ENCODE results near the gene PDE12.
"Not testable (repeated sequence)": the region's sequence is repeated elsewhere in the genome, so short reads cannot be mapped to it uniquely, and the experiment has no call there.

Gene PDE12

DNA sequence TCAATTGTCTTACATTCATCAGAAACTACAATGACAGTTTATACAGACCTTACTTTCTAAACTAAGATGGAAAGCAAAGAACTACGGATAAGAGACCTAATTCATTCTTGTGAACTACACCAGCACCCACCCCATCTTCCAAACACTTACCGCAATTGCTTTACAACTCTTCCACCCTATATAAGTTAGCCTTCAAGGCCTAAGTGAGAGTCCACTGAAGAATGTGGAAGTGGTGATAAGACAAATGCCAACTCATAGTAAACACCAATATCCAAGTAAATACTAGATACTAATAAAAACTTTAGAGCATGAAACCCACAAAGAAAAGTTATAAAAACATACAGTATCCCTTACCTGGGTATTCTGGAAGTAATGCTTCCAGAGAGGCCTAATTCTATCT lies 27.5 kb downstream of the PDE12 start:
- no peak for DNase-seq (ENCODE audit: low spot score)

GRCh38 chr3:57586778-57587177 lies 30.7 kb downstream of the PDE12 start:
- no peak for DNase-seq (ENCODE audit: low spot score)

- DNase-seq (ENCODE audit: low spot score) = no peak
Observed at GRCh38 chr3:57587905-57588304, 31.8 kb downstream of the PDE12 start.

DNA sequence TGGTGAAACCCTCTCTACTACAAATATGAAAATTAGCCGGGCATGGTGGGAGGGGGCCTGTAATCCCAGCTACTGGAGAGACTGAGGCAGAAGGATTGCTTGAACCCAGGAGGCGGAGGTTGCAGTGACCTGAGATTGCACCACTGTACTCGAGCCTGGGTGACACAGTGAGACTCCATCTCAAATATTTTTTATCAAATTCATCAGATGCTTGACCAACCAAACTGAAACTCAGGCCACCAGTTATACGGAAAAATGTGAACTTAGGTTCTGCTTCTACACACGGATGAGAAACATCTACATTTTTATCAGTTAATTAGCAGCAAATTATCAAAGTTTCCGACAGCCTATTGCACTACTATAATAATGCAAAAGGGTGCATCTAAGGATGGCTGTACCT lies 36.2 kb downstream of the PDE12 start:
- DNase-seq (ENCODE audit: low spot score) = no peak

DNA sequence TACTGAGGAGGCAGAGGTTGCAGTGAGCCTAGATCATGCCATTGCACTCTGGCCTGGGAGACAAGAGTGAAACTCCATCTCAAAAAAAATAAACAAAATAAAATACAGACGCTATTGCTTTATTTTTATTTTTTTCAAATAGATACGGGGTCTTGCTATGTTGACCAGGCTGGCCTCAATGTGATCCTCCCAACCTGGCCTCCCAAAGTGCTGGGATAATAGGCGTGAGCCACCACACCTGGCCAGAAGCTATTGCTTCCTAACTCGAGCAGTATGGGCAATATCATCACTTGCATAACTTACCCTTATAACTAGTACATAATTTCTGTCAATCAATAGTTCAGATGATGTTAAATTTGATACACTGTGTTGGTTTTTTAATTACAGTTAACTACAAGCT lies 38.1 kb downstream of the PDE12 start:
- DNase-seq (ENCODE audit: low spot score) = no peak

DNA sequence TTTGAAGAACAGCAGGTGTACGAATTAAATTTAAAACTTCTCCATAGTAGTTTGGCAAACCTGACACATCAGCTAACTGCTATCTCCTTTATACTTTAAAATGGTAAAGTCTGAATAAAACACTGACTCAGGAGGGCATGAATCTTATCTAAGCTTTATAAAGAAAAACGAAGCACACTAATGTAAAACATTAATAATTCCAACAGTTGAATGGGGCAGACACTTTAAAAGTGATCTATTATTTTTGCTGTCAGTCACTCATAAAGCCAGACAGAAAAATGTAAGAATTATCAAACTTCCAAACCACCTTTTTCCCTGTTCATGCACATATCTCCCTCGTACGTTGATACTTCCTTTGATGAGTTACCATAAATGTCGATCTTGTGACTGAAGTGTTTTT lies 38.5 kb downstream of the PDE12 start:
- no peak for DNase-seq (ENCODE audit: low spot score)

- DNase-seq (ENCODE audit: low spot score) = peak; percentile 93
Observed at GRCh38 chr3:57596495-57597126, 40.5 kb downstream of the PDE12 start.

DNA sequence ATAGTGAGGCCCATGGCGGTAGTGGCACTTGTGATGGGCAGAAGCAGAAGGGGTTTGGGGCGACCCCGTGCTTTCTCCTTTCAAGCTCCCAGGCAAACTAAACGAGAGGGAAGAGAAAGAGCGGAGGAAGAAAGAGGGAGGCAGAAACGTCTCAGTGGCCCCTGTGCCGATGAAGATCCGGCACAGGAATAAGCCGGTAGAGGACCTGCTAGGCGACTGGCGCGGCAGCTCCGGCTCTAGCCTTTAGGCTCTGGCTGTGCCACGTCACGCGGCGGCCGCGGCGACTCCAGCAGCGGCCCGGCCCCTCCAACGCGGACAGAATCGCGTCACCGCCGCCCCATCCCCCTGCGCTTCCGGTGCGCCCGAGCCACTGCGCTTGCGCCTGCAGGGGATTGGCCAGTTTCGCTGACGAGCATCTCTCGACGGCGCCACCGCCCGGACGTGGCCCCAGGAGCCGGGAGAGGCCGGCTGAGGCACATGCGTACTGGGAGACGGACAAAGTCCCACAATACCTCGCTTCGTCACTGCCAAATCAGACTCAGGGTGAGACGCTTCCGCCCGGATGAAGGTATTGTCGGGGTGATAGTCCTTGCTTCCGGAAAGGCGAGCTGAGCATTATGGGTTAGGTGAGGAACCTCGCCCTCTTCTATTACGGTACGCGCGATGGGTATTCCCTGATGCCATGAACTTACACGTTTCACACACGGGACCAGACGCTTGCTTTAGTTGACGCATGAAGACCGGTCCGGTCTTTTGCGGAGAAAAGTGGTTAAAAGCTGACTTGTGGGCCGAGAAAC lies 41.3 kb downstream of the PDE12 start, which contains the start of gene ARF4:
Gene ARF4, minus strand, starts transcription at position 218 of the 797 bp plus-strand sequence. Its CDS starts 204 bp downstream, at position 14.
- peak; percentile 99 for DNase-seq (ENCODE audit: low spot score)

DNA sequence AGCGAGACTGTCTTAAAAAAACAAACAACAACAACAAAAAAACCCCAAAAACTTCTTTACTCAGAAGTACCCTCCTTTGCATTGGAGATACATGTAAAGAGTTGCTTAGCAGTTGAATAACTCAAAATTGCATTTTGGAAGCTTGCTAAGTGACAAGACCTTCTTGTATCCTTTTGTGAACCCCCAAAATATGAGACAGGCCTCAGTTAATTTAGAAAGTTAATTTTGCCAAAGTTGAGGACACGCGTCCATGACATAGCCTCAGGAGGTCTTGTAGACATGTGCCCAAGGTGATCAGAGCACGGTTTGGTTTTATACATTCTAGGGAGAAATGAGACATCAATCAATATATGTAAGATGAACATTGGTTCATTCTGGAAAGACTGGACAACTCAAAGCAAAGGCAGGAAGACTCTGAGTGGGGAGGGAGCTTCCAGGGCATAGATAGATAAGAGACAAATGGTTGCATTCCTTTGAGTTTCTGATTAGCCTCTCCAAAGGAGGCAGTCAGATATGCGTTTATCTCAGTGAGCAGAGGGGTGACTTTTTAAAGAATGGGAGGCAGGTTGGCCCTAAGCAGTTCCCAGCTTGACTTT lies 42.8 kb downstream of the PDE12 start:
- DNase-seq (ENCODE audit: low spot score) = no peak

GRCh38 chr3:57600195-57600594 lies 44.1 kb downstream of the PDE12 start:
- no peak for DNase-seq (ENCODE audit: low spot score)

DNA sequence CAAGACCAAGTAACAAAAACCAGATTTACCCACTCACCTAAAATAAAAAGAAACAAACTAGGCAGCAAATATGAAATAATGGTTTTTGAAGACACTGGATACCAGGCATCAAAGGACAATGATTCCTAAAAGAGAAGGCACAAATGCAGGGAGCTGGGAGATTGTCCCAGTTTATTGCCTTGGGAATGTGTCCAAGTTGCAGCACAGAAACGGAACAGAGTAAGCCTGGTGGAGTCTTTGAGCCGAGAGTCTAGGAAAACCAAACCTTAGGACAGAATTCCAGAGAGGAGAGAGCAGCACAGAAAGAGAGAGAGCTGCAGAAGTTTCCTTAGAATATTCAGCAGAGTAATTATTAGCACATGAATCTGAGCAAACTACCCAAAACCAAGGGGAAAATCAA lies 48.9 kb downstream of the PDE12 start:
- no peak for DNase-seq (ENCODE audit: low spot score)

DNA sequence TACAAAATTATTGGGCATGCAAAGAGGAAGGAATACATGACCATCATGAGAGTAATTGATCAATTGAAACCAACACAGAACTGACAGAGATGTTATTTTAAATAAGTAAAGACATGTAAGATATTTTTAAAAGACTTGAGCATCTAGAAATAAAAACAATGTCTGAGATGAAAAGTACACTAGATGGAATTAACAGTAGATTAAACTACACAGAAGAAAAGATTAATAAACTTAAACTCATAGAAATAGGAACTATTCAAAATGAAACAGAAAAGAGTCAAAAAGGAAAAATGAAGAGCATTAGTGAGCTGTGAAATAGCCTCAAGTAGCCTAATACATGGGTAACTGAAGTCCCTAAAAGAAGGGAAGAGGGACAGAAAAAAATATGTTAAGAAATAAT lies 49.6 kb downstream of the PDE12 start:
- no peak for DNase-seq (ENCODE audit: low spot score)

DNA sequence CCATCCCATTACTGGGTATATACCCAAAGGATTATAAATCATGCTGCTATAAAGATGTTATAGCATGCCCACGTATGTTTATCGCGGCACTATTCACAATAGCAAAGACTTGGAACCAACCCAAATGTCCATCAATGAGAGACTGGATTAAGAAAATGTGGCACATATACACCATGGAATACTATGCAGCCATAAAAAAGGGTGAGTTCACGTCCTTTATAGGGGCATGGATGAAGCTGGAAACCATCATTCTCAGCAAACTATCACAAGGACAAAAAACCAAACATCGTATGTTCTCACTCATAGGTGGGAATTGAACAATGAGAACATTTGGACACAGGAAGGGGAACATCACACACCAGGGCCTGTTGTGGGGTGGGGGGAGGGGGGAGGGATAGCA lies 55.8 kb downstream of the PDE12 start:
- not testable (repeated sequence) for DNase-seq (ENCODE audit: low spot score)

DNA sequence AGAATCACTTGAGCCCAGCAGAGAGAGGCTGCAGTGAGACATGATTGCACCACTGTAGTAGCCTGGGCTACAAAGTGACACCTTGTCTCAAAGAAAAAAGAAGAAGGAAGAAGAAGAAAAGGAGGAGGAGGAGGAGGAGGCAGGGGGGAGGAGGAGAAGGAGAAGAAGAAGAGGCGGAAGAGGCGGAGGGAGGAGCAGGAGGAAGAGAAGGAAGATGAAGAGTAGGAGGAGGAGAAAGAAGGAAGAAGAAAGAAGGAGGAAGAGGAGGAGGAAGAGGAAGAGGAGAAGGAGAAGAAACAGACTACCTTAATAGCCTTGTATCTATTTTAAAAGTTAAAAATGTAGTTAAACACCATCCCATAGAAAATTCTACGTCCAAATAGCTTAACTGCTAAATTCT lies 60.2 kb downstream of the PDE12 start:
- no peak for DNase-seq (ENCODE audit: low spot score)

Measured in SW480 (cell line).